A549 treated with CORT108297 at 1 μM for 4 hours (cell line): ENCODE data around the gene ATP7B. TPM values are rescaled to one million over a fixed set of nuclear protein-coding genes. Genes with fewer than 3 reads are reported as not detected.

Experiments used
- total RNA-seq: library from RNA; stranded (reverse); fragments of 200-300 nt; extraction: Qiagen RNA extraction; gene quantifications from 5 replicates; pipeline ENCODE4 v1.2.3, GENCODE V29; 2022

ATP7B gene
- total RNA-seq = 1.8 to 2.8 TPM (median 2.4 TPM) in 5 replicates

GRCh38 chr13:52010890-52011631, at the start of gene ATP7B:
Gene ATP7B, minus strand, starts transcription at chr13:52011450. Its CDS starts 113 bp downstream, at chr13:52011337.

GRCh38 chr13:52024481-52024880, 13.2 kb upstream of the ATP7B start, which contains the start of gene UTP14C:
Gene UTP14C, plus strand, starts transcription at chr13:52024691. Its CDS starts 4,114 bp downstream, at chr13:52028805.

GRCh38 chr13:52011632-52012511, 622 bp upstream of the ATP7B start, which contains the start of gene ALG11:
Gene ALG11, plus strand, starts transcription at chr13:52012398. Its CDS starts 21 bp downstream, at chr13:52012419.

Other genes starting within 250 kb of the ATP7B start
- gene DHRS12, start 207.3 kb downstream of the ATP7B start, total RNA-seq = 4.2 to 5.4 TPM (median 5.1 TPM) in 5 replicates
- not detected in 5 replicates for gene TMEM272, start 166.3 kb downstream of the ATP7B start, total RNA-seq
- not detected in 5 replicates for gene CCDC70, start 149.5 kb downstream of the ATP7B start, total RNA-seq
- 6.1 to 11.3 TPM (median 7.8 TPM) in 5 replicates for gene ALG11, start 948 bp upstream of the ATP7B start, total RNA-seq
- 5.8 to 8.7 TPM (median 6.9 TPM) in 5 replicates for gene UTP14C, start 13.2 kb upstream of the ATP7B start, total RNA-seq
- gene NEK5, start 117.6 kb upstream of the ATP7B start, total RNA-seq = 0.05 to 0.15 TPM (median 0.08 TPM) in 5 replicates
- 6.2 to 12.9 TPM (median 8.0 TPM) in 5 replicates for gene NEK3, start 148.1 kb upstream of the ATP7B start, total RNA-seq